IMR-90 (cell line): ENCODE results near the gene SLC52A1. TPM values are rescaled to one million over a fixed set of nuclear protein-coding genes. Genes with fewer than 3 reads are reported as not detected.
A peak's percentile ranks its signal among the peaks of the same experiment; 100 is the strongest.

ENCODE experiments used
- ATAC-seq: fragments of 200-7000 bp; cut with Tn5 transposase; 2 replicates; pipeline ENCODE4 v1.9.1; 2020; ENCODE audit warnings: low read depth, mild to moderate bottlenecking, moderate library complexity
- BruUV-seq: library from RNA; stranded (reverse); fragments of 400-500 nt; replicated peaks from 2 replicates; lab custom pipeline; 2021; lab: Mats Ljungman, UMichigan
- CTCF ChIA-PET: fragments of 300-600 bp; formaldehyde crosslinking; extraction: SDS; loops from one replicate; lab custom pipeline; 2021; ENCODE audit warnings: antibody characterized with exemption; lab: Yijun Ruan, JAX
- POLR2A ChIA-PET: fragments of 300-600 bp; sonication (Branson Sonifier 250); formaldehyde crosslinking; loops from one replicate; lab custom pipeline; 2022; ENCODE audit warnings: antibody characterized with exemption; ENCODE audit not compliant: unreplicated experiment; lab: Charles Lee
- DNase-seq: peaks from one replicate; pipeline ENCODE4 v3.0.0; 2013
- H2AFZ ChIP-seq: replicated peaks from 2 replicates; pipeline ENCODE3; 2013; ENCODE audit warnings: low read length, mild to moderate bottlenecking; ENCODE audit not compliant: poor library complexity
- H2AK5ac ChIP-seq: 2 replicates; pipeline ENCODE4 v1.6.1; 2013; ENCODE audit warnings: low read depth, low read length, inconsistent platforms
- H2AK9ac ChIP-seq: replicated peaks from 2 replicates; pipeline ENCODE3; 2013; ENCODE audit warnings: mild to moderate bottlenecking, low read depth, low read length, moderate library complexity; ENCODE audit not compliant: poor library complexity
- H2BK120ac ChIP-seq: 2 replicates; pipeline ENCODE4 v1.6.1; 2013; ENCODE audit warnings: low read depth, low read length, inconsistent platforms
- H2BK15ac ChIP-seq: 3 replicates; pipeline ENCODE4 v1.6.1; 2013; ENCODE audit warnings: low read depth, low read length, inconsistent platforms
- H2BK20ac ChIP-seq: 2 replicates; pipeline ENCODE4 v1.6.1; 2013; ENCODE audit warnings: low read depth, mild to moderate bottlenecking, inconsistent platforms, low read length, moderate library complexity
- H2BK5ac ChIP-seq: 2 replicates; pipeline ENCODE4 v1.6.1; 2013; ENCODE audit warnings: mild to moderate bottlenecking, low read depth, low read length, inconsistent platforms; ENCODE audit not compliant: poor library complexity, severe bottlenecking
- H3K14ac ChIP-seq: replicated peaks from 2 replicates; pipeline ENCODE4 v1.6.1; 2013; ENCODE audit warnings: low read depth, low read length, inconsistent platforms
- H3K18ac ChIP-seq: 2 replicates; pipeline ENCODE4 v1.6.1; 2013; ENCODE audit warnings: low read depth, low read length, control low read depth
- H3K23ac ChIP-seq: 2 replicates; pipeline ENCODE4 v1.6.1; 2013; ENCODE audit warnings: low read depth, low read length, inconsistent platforms
- H3K27ac ChIP-seq: 2 replicates; pipeline ENCODE4 v1.5.1; 2013; ENCODE audit warnings: mild to moderate bottlenecking, control low read depth, low read length; ENCODE audit not compliant: insufficient read depth
- H3K27me3 ChIP-seq: 2 replicates; pipeline ENCODE4 v1.6.1; 2013; ENCODE audit warnings: low read length; ENCODE audit not compliant: control insufficient read depth, insufficient read depth
- H3K36me3 ChIP-seq: 2 replicates; pipeline ENCODE4 v1.6.1; 2013; ENCODE audit warnings: low read length, mixed read lengths; ENCODE audit not compliant: control insufficient read depth, insufficient read depth
- H3K4ac ChIP-seq: 2 replicates; pipeline ENCODE4 v1.6.1; 2013; ENCODE audit warnings: low read depth, low read length, inconsistent platforms
- H3K4me1 ChIP-seq: 2 replicates; pipeline ENCODE4 v1.6.1; 2013; ENCODE audit warnings: low read length, mixed read lengths; ENCODE audit not compliant: control insufficient read depth, insufficient read depth
- H3K4me2 ChIP-seq: 2 replicates; pipeline ENCODE4 v1.6.1; 2013; ENCODE audit warnings: low read depth, mild to moderate bottlenecking, control low read depth, low read length, moderate library complexity
- H3K4me3 ChIP-seq: 2 replicates; pipeline ENCODE4 v1.5.1; 2013; ENCODE audit warnings: low read depth, mild to moderate bottlenecking, control low read depth, low read length, moderate library complexity; ENCODE audit not compliant: insufficient read depth
- H3K56ac ChIP-seq: 2 replicates; pipeline ENCODE4 v1.6.1; 2013; ENCODE audit warnings: low read length, inconsistent platforms; ENCODE audit not compliant: insufficient read depth; ENCODE audit errors: extremely low read depth
- H3K79me1 ChIP-seq, 2 experiments: 2 replicates each; pipeline ENCODE4 v1.6.1; 2013; ENCODE audit warnings: low read length in 2 of 2, inconsistent platforms in 1 of 2, low read depth in 1 of 2
- H3K9ac ChIP-seq: 2 replicates; pipeline ENCODE4 v1.6.1; 2013; ENCODE audit warnings: low read depth, low read length, control low read depth
- H3K9me1 ChIP-seq: 2 replicates; pipeline ENCODE4 v1.6.1; 2013; ENCODE audit warnings: low read length, inconsistent platforms; ENCODE audit not compliant: insufficient read depth
- H3K9me3 ChIP-seq: 2 replicates; pipeline ENCODE4 v1.6.1; 2013; ENCODE audit warnings: low read length; ENCODE audit not compliant: control insufficient read depth, insufficient read depth
- H4K20me1 ChIP-seq: 2 replicates; pipeline ENCODE4 v1.6.1; 2013; ENCODE audit warnings: low read length, inconsistent platforms; ENCODE audit not compliant: insufficient read depth
- H4K5ac ChIP-seq: 2 replicates; pipeline ENCODE4 v1.6.1; 2013; ENCODE audit warnings: mild to moderate bottlenecking, low read depth, low read length, control low read depth
- H4K8ac ChIP-seq, 2 experiments: 2 replicates each; pipeline ENCODE4 v1.6.1; 2013; ENCODE audit warnings: low read depth in 2 of 2, low read length in 2 of 2, control low read depth in 1 of 2, inconsistent platforms in 1 of 2
- H4K91ac ChIP-seq: 2 replicates; pipeline ENCODE4 v1.6.1; 2013; ENCODE audit warnings: low read depth, low read length, inconsistent platforms; ENCODE audit not compliant: insufficient read depth
- BHLHE40 ChIP-seq: fragments of 150-350 bp; IDR thresholded peaks from 2 replicates; pipeline ENCODE4 v1.6.1; 2016; ENCODE audit warnings: mild to moderate bottlenecking, low read depth, low read length
- CEBPB ChIP-seq: IDR thresholded peaks from 2 replicates; pipeline ENCODE4 v1.6.1; 2012; ENCODE audit warnings: low read depth, low read length, improper control_type of control experiment
- CHD1 ChIP-seq: IDR thresholded peaks from 2 replicates; pipeline ENCODE4 v1.6.1; 2012; ENCODE audit warnings: low read depth, low read length, improper control_type of control experiment
- FOS ChIP-seq: fragments of 150-350 bp; IDR thresholded peaks from 2 replicates; pipeline ENCODE4 v1.6.1; 2016; ENCODE audit warnings: low read depth, low read length
- MAFK ChIP-seq: IDR thresholded peaks from 2 replicates; pipeline ENCODE4 v1.6.1; 2012; ENCODE audit warnings: low read depth, low read length, improper control_type of control experiment
- MAZ ChIP-seq: IDR thresholded peaks from 2 replicates; pipeline ENCODE4 v1.6.1; 2012; ENCODE audit warnings: low read depth, mild to moderate bottlenecking, low read length, improper control_type of control experiment, moderate library complexity, borderline replicate concordance
- MXI1 ChIP-seq: IDR thresholded peaks from 2 replicates; pipeline ENCODE4 v1.6.1; 2012; ENCODE audit warnings: low read depth, mild to moderate bottlenecking, low read length, moderate library complexity, borderline replicate concordance
- NFE2L2 ChIP-seq: fragments of 150-350 bp; IDR thresholded peaks from 2 replicates; pipeline ENCODE4 v1.6.1; 2016; ENCODE audit warnings: low read depth, mild to moderate bottlenecking, low read length
- POLR2A ChIP-seq: IDR thresholded peaks from 2 replicates; pipeline ENCODE4 v1.6.1; 2012; ENCODE audit warnings: mild to moderate bottlenecking, low read depth, low read length
- RAD21 ChIP-seq: IDR thresholded peaks from 2 replicates; pipeline ENCODE4 v1.6.1; 2012; ENCODE audit warnings: low read length, improper control_type of control experiment
- RCOR1 ChIP-seq: IDR thresholded peaks from 2 replicates; pipeline ENCODE4 v1.6.1; 2012; ENCODE audit warnings: mild to moderate bottlenecking, low read length, improper control_type of control experiment; ENCODE audit not compliant: insufficient replicate concordance
- RFX5 ChIP-seq: IDR thresholded peaks from 2 replicates; pipeline ENCODE4 v1.8.0; 2012; ENCODE audit warnings: low read depth, mild to moderate bottlenecking, low read length, moderate library complexity
- SMC3 ChIP-seq: fragments of 150-350 bp; IDR thresholded peaks from 2 replicates; pipeline ENCODE4 v1.6.1; 2016; ENCODE audit warnings: low read depth, mild to moderate bottlenecking, antibody characterized with exemption, low read length, moderate library complexity
- WGBS, 2 experiments: methylation state at CpG; one replicate each; pipeline versions ENCODE4 v1.1.5 to v1.1.7; 2013; ENCODE audit warnings: missing lambda C conversion rate in 2 of 2; ENCODE audit not compliant: insufficient read length in 1 of 2; ENCODE audit errors: extremely low coverage in 2 of 2; 5-methylcytosine and 5-hydroxymethylcytosine counted together
- dilution Hi-C: fragments of 300-500 bp; cut with HindIII; formaldehyde crosslinking; loops from one replicate; pipeline ENCODE4 v1.14.3; 2018; ENCODE audit warnings: low sequenced_read_pairs; ENCODE audit not compliant: unreplicated experiment
- in situ Hi-C: fragments of 300-500 bp; cut with MboI; formaldehyde crosslinking; loops from 3 replicates; pipeline ENCODE4 v1.14.3; 2019; ENCODE audit warnings: low sequenced_read_pairs, inconsistent platforms, mixed read lengths
- intact Hi-C: fragments of 100-400 bp; cut with micrococcal nuclease; formaldehyde crosslinking; loops from 2 replicates; pipeline ENCODE4 v1.10.0; 2022
- polyA plus RNA-seq, 3 experiments: library from polyadenylated mRNA; depleted of rRNA; stranded (reverse); fragments of >200 nt; gene quantifications; 2 replicates each; pipeline ENCODE4 v1.2.3, GENCODE V29; 2012; ENCODE audit warnings: low replicate concordance in 1 of 3
- total RNA-seq: library from RNA; depleted of rRNA; stranded (reverse); fragments of >200 nt; gene quantifications from 2 replicates; pipeline ENCODE4 v1.2.3, GENCODE V29; 2012
- TF ChIP-seq, protein P1 (sequence below): fragments of 150-350 bp; IDR thresholded peaks from 2 replicates; pipeline ENCODE4 v1.6.1; 2017; ENCODE audit warnings: mild to moderate bottlenecking, antibody characterized with exemption, low read length, low read depth
- TF ChIP-seq, protein P2 (sequence below): fragments of 150-350 bp; IDR thresholded peaks from 2 replicates; pipeline ENCODE4 v1.6.1; 2016; ENCODE audit warnings: low read depth, mild to moderate bottlenecking, low read length, moderate library complexity, borderline replicate concordance
- TF ChIP-seq, protein P3 (sequence below): conservative IDR thresholded peaks from 2 replicates; pipeline ENCODE4 v1.5.1; 2012; ENCODE audit warnings: mild to moderate bottlenecking, low read depth, low read length, improper control_type of control experiment

SLC52A1 gene
- total and polyA plus RNA-seq, 2 of the 4 experiments (the other 2 are of a cell fraction), result not detected

DNA sequence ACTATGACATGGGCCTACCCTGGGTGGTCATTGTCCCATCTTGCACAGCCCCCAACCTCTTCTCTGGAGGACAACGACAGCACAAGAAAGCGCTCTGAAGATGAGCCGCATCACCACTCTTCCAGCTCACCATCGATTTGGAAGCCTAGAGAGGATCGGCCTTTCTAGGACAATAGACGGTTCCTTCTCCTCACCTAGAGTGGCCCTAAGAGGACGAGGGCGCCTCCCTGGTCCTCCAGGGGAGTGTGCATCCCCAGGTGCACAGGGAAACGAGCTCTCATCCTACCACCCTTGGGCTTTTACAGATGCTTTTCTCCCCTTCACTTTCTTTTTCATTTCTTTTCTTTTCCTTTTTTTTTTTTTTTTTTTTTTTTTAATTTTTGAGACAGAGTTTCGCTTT, 20.3 kb upstream of the SLC52A1 start:
- H3K27ac ChIP-seq, result no peak overlapping the region
- H3K9me3 ChIP-seq, result no peaks in the 10 kb centered on the region
- dilution Hi-C loops, result no loop called here
- H2AK5ac ChIP-seq, result no peak overlapping the region
- intact Hi-C loops, result no loop called here
- no peak overlapping the region for H2BK120ac ChIP-seq
- H2BK5ac ChIP-seq, result no peak overlapping the region
- ChIA-PET CTCF (interaction anchor here (0.5 kb wide), 1 partner anchor 16 kb away, joined by 3 read pairs; no protein-coding TSS in a partner anchor), POLR2A (no interaction called here)
- in situ Hi-C loops, result loop anchor here (10.0 kb wide), 1 partner anchor 141 kb away; no protein-coding TSS in a partner anchor
- H3K4me1 ChIP-seq, result no peaks in the 10 kb centered on the region
- H3K18ac ChIP-seq, result no peak overlapping the region
- peak overlapping the region; percentile 65 for H2AK9ac ChIP-seq
- H3K14ac ChIP-seq, result no peak overlapping the region
- no peak for DNase-seq
- no peak overlapping the region for H3K56ac ChIP-seq
- WGBS, 2 experiments, result no CpG with 5 or more reads among the region's 10 CpGs
- no peak overlapping the region for H4K8ac ChIP-seq
- H3K79me1 ChIP-seq, result no peaks in the 10 kb centered on the region
- H3K4me3 ChIP-seq, result no peak overlapping the region
- no peak overlapping the region for H3K4me2 ChIP-seq
- no peak overlapping the region for H4K91ac ChIP-seq
- H2AFZ ChIP-seq, result peak overlapping the region; percentile 72
- H3K9ac ChIP-seq, result no peak overlapping the region
- peaks cover 9% of the 10 kb centered on the region for H3K27me3 ChIP-seq
- TF ChIP-seq BHLHE40, result no peak
- no peak for TF ChIP-seq MAFK
- TF ChIP-seq CHD1, result no peak
- TF ChIP-seq FOS, result no peak
- TF ChIP-seq RAD21, result no peak
- TF ChIP-seq, protein P1, sequence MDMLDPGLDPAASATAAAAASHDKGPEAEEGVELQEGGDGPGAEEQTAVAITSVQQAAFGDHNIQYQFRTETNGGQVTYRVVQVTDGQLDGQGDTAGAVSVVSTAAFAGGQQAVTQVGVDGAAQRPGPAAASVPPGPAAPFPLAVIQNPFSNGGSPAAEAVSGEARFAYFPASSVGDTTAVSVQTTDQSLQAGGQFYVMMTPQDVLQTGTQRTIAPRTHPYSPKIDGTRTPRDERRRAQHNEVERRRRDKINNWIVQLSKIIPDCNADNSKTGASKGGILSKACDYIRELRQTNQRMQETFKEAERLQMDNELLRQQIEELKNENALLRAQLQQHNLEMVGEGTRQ, result no peak
- no peak for TF ChIP-seq RCOR1
- TF ChIP-seq SMC3, result no peak
- no peak for TF ChIP-seq POLR2A
- TF ChIP-seq MXI1, result no peak
- no peak for TF ChIP-seq MAZ
- TF ChIP-seq, protein P2, sequence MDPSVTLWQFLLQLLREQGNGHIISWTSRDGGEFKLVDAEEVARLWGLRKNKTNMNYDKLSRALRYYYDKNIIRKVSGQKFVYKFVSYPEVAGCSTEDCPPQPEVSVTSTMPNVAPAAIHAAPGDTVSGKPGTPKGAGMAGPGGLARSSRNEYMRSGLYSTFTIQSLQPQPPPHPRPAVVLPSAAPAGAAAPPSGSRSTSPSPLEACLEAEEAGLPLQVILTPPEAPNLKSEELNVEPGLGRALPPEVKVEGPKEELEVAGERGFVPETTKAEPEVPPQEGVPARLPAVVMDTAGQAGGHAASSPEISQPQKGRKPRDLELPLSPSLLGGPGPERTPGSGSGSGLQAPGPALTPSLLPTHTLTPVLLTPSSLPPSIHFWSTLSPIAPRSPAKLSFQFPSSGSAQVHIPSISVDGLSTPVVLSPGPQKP, result no peak
- no peak for TF ChIP-seq RFX5
- TF ChIP-seq CEBPB, result no peak
- TF ChIP-seq, protein P3, sequence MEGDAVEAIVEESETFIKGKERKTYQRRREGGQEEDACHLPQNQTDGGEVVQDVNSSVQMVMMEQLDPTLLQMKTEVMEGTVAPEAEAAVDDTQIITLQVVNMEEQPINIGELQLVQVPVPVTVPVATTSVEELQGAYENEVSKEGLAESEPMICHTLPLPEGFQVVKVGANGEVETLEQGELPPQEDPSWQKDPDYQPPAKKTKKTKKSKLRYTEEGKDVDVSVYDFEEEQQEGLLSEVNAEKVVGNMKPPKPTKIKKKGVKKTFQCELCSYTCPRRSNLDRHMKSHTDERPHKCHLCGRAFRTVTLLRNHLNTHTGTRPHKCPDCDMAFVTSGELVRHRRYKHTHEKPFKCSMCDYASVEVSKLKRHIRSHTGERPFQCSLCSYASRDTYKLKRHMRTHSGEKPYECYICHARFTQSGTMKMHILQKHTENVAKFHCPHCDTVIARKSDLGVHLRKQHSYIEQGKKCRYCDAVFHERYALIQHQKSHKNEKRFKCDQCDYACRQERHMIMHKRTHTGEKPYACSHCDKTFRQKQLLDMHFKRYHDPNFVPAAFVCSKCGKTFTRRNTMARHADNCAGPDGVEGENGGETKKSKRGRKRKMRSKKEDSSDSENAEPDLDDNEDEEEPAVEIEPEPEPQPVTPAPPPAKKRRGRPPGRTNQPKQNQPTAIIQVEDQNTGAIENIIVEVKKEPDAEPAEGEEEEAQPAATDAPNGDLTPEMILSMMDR, result no peak
- TF ChIP-seq NFE2L2, result no peak
- H3K4ac ChIP-seq, result no peak overlapping the region
- ATAC-seq, result no peak
- no peaks in the 10 kb centered on the region for H4K20me1 ChIP-seq
- no peak overlapping the region for H4K5ac ChIP-seq
- no peaks in the 10 kb centered on the region for H3K9me1 ChIP-seq
- no peak overlapping the region for H2BK15ac ChIP-seq
- no TSS peak for BruUV-seq
- no peak overlapping the region for H2BK20ac ChIP-seq
- H3K36me3 ChIP-seq, result no peaks in the 10 kb centered on the region
- H3K23ac ChIP-seq, result no peak overlapping the region
